ENCODE measurements around the gene APEX1. TPM values are rescaled to one million over a fixed set of nuclear protein-coding genes. Genes with fewer than 3 reads are reported as not detected.

APEX1 gene
- total RNA-seq, 1 experiment from 2014 or later, result 235 TPM

GRCh38 chr14:20424851-20425250 lies 30.2 kb upstream of the APEX1 start:
- no peaks in the 10 kb centered on the region for H3K9me2 ChIP-seq (ENCODE audit: insufficient read depth)
- no peaks in the 10 kb centered on the region for H3K27me3 ChIP-seq (ENCODE audit: insufficient read depth, low read length)
- RAD21 ChIA-PET (ENCODE audit: low non-redundant PET in 1 of 2, low total read pairs in 2 of 2, uncharacterized antibody in 2 of 2, unreplicated experiment in 2 of 2), result no interaction called here
- no peak overlapping the region for H2AFZ ChIP-seq (ENCODE audit: low read depth, low read length, poor library complexity, severe bottlenecking)
- H3K4me3 ChIP-seq (replicated peaks in 1 of 2; ENCODE audit: low read depth in 1 of 2, low read length in 2 of 2), result no peak overlapping the region
- intact Hi-C loops (cut with micrococcal nuclease), result no loop called here
- POLR2A ChIA-PET, result interaction anchor here (1.0 to 1.7 kb wide), 3 partner anchors 9 to 36 kb away, joined by 4 to 6 read pairs (median 4); partner anchors contain the start of genes APEX1 and PIP4P1
- no peaks in the 10 kb centered on the region for H3K79me2 ChIP-seq (ENCODE audit: insufficient read depth, low read length)
- TF ChIP-seq EZH2 (IDR thresholded peaks at IDR 0.05) (no peak), EGR1 (IDR thresholded peaks at IDR 0.05; ENCODE audit: low read depth) (no peak), POLR2AphosphoS5 (IDR thresholded peaks at IDR 0.05; ENCODE audit: low read depth, low read length) (no peak), POLR2A (IDR thresholded peaks at IDR 0.05; ENCODE audit: borderline replicate concordance, extremely low read depth, insufficient read depth, insufficient read length) (no peak), CTCF (IDR thresholded peaks at IDR 0.05 in 2 of 3, conservative IDR thresholded peaks at IDR 0.05 in 1 of 3; ENCODE audit: borderline replicate concordance in 1 of 3, insufficient read depth in 1 of 3, low read depth in 2 of 3, low read length in 2 of 3) (no peak), REST (IDR thresholded peaks at IDR 0.05; ENCODE audit: low read depth) (no peak), ZFX (IDR thresholded peaks at IDR 0.05) (no peak), RAD21 (IDR thresholded peaks at IDR 0.05; ENCODE audit: low read depth) (no peak), TCF7L2 (IDR thresholded peaks at IDR 0.05; ENCODE audit: borderline replicate concordance, extremely low read depth, insufficient read depth, insufficient read length) (no peak), CBX3 (IDR thresholded peaks at IDR 0.05; ENCODE audit: low read depth) (no peak), SIN3A (IDR thresholded peaks at IDR 0.05; ENCODE audit: low read depth) (no peak), SP1 (IDR thresholded peaks at IDR 0.05; ENCODE audit: low read depth) (no peak), FOSL1 (IDR thresholded peaks at IDR 0.05; ENCODE audit: low read depth) (no peak), MAX (IDR thresholded peaks at IDR 0.05) (no peak)
- no peaks in the 10 kb centered on the region for H3K36me3 ChIP-seq (ENCODE audit: control insufficient read depth in 1 of 2, insufficient read depth in 2 of 2, low read length in 2 of 2)
- ATAC-seq, result no peak
- CTCF ChIA-PET, result interaction anchor here (1.3 to 2.0 kb wide), 2 partner anchors 9 to 10 kb away, joined by 4 to 8 read pairs; no protein-coding TSS in a partner anchor
- no peaks in the 10 kb centered on the region for H3K9me3 ChIP-seq (ENCODE audit: control insufficient read depth in 1 of 2, insufficient read depth in 1 of 2, low read depth in 1 of 2, low read length in 2 of 2)
- no peak for DNase-seq (ENCODE audit: low read depth, low spot score)
- H3K27ac ChIP-seq (ENCODE audit: low read depth, low read length), result no peak overlapping the region
- H4K20me1 ChIP-seq (ENCODE audit: insufficient read depth), result no peaks in the 10 kb centered on the region
- no peak overlapping the region for H3K9ac ChIP-seq (ENCODE audit: low read length)
- no TSS peak for BruUV-seq (replicated peaks)
- H3K4me1 ChIP-seq (ENCODE audit: control insufficient read depth in 1 of 2, insufficient read depth in 2 of 2, low read length in 2 of 2), result peaks cover 10 to 14% of the 10 kb centered on the region in 2 experiments
- no peak overlapping the region for H3K4me2 ChIP-seq (ENCODE audit: low read length)
